Measurements from ENCODE around the gene TENM4. TPM values are rescaled to one million over a fixed set of nuclear protein-coding genes. Genes with fewer than 3 reads are reported as not detected.

The TENM4 gene
- total and polyA plus RNA-seq, 2 of the 8 experiments (the other 6 are each of a cell fraction or from before 2014, with no cell fraction given): 3.5 to 7.2 TPM

GRCh38 chr11:79019277-79019676 is 421.6 kb downstream of the TENM4 start:
- H2AK5ac ChIP-seq (ENCODE audit: low read depth, low read length): no peak overlapping the region
- H4K5ac ChIP-seq (ENCODE audit: insufficient read length, low read depth, low read length): no peak overlapping the region
- no peak overlapping the region for H4K91ac ChIP-seq (replicated peaks; ENCODE audit: insufficient read length, low read length)
- no peak overlapping the region for H2BK12ac ChIP-seq (ENCODE audit: low read depth, low read length)
- H3K23me2 ChIP-seq (ENCODE audit: low read depth, low read length): no peaks in the 10 kb centered on the region; the same call in 1 of the 2 replicates
- H2BK5ac ChIP-seq (ENCODE audit: low read depth, low read length): no peak overlapping the region
- no peaks in the 10 kb centered on the region for H3K4me1 ChIP-seq (replicated peaks in 1 of 4; ENCODE audit: control insufficient read depth in 3 of 4, insufficient read depth in 4 of 4, low read length in 3 of 4)
- no peak overlapping the region for H4K8ac ChIP-seq (ENCODE audit: extremely low read depth, insufficient read depth, low read length)
- H3K23ac ChIP-seq (ENCODE audit: insufficient read length): no peak overlapping the region
- H2BK15ac ChIP-seq (ENCODE audit: low read length): no peak overlapping the region
- no peaks in the 10 kb centered on the region for H3K79me1 ChIP-seq (ENCODE audit: low read depth, low read length)
- no peak overlapping the region for H3K4me3 ChIP-seq (ENCODE audit: extremely low read depth in 1 of 4, insufficient read depth in 2 of 4, low read depth in 3 of 4, low read length in 4 of 4)
- no peak for FAIRE-seq
- no peak overlapping the region for H2BK20ac ChIP-seq (ENCODE audit: low read length)
- H2BK120ac ChIP-seq (replicated peaks; ENCODE audit: low read depth, low read length): no peak overlapping the region
- H3K36me3 ChIP-seq (ENCODE audit: control insufficient read depth in 2 of 4, insufficient read depth in 4 of 4, low read length in 3 of 4): no peaks in the 10 kb centered on the region
- no peaks in the 10 kb centered on the region for H3K27me3 ChIP-seq (replicated peaks in 1 of 4; ENCODE audit: control insufficient read depth in 3 of 4, extremely low read depth in 1 of 4, insufficient read depth in 3 of 4, low read length in 3 of 4)
- POLR2A ChIA-PET (ENCODE audit: partially characterized antibody): no interaction called here
- H3K9ac ChIP-seq (replicated peaks in 1 of 4; ENCODE audit: extremely low read depth in 1 of 4, low read depth in 3 of 4, low read length in 3 of 4): no peak overlapping the region
- CTCF ChIA-PET (ENCODE audit: partially characterized antibody): interaction anchor here (0.8 kb wide), 1 partner anchor 10 kb away, joined by 3 read pairs; no protein-coding TSS in a partner anchor
- no peak overlapping the region for H3K27ac ChIP-seq (ENCODE audit: low read depth, low read length)
- no peaks in the 10 kb centered on the region for H4K20me1 ChIP-seq (replicated peaks in 1 of 2; ENCODE audit: control insufficient read depth in 1 of 2, insufficient read depth in 2 of 2, low read length in 2 of 2)
- no peaks in the 10 kb centered on the region for H3K79me2 ChIP-seq (ENCODE audit: control insufficient read depth in 1 of 2, insufficient read depth in 2 of 2, low read length in 2 of 2)
- H3K4me2 ChIP-seq (ENCODE audit: insufficient read depth in 1 of 2, low read depth in 2 of 2, low read length in 2 of 2): no peak overlapping the region
- no peaks in the 10 kb centered on the region for H3K9me3 ChIP-seq (ENCODE audit: insufficient read depth in 2 of 2, low read depth in 1 of 2, low read length in 1 of 2)
- H3K4ac ChIP-seq (replicated peaks; ENCODE audit: insufficient read length, low read depth, low read length): no peak overlapping the region
- no peak overlapping the region for H2AFZ ChIP-seq (ENCODE audit: low read length)
- H3K56ac ChIP-seq (replicated peaks; ENCODE audit: insufficient read length, low read depth, low read length): no peak overlapping the region
- no peak overlapping the region for H3K18ac ChIP-seq (ENCODE audit: extremely low read depth, low read length)
- DNase-seq (ENCODE audit: low read depth in 1 of 2, low spot score in 2 of 2): no peak
- H3K14ac ChIP-seq (ENCODE audit: insufficient read length): no peak overlapping the region
- no peak for TF ChIP-seq SAP30 (IDR thresholded peaks at IDR 0.05; ENCODE audit: insufficient read depth, insufficient replicate concordance, low read length)
- TF ChIP-seq POLR2AphosphoS5 (IDR thresholded peaks at IDR 0.05; ENCODE audit: low read depth, low read length): no peak
- TF ChIP-seq SP1 (IDR thresholded peaks at IDR 0.05; ENCODE audit: low read depth, low read length): no peak
- no peak for TF ChIP-seq RBBP5 (IDR thresholded peaks at IDR 0.05; ENCODE audit: borderline replicate concordance, low read depth, low read length)
- TF ChIP-seq CEBPB (IDR thresholded peaks at IDR 0.05; ENCODE audit: low read depth, low read length): no peak
